ENCODE measurements around the gene CTDNEP1.

Gene CTDNEP1

DNA sequence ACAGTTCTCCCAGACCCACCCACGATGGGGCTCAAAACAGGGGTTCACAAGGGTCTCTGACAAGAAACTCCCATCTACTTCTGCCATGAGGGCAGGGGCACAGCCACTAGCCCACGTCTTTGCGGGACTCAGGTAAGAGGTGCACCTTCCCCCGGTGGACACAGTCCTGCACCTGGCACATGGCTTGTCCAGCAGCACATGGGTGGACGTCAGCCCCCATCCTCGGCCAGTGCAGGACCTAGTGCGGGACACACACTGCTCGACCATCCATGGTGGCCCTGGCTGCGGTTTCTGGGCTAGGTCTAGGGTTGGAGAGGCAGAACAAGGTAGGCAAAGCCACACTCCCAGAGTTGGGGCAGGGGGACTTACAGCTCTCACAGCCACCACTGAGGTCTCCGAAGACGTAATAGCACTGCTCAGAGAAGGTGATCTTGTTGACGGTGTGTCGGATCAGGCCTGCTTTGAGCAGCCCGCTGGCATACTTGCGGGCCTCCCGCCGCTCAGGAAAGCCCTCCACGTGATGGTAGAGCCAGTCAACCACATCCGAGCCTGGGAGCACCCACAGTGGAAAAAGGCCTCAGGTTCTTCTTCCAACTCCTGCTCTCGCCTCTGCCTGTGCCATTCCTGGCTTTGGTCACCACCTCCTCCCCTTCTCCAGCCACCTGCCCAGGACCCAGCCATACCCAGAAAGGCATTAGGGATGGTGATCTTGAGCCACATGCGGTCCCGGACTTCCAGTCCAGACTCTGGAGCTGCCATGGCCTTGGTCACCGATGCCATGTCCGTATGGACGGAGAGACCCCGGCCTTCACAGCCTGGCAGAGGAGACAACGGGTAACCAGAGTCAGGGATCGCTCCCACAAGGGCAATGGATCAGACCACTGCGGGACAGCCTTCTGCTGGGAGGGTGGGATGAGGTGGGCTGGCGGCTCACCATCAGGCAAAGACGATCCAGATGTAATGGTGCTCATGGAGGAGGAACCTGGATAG is 24.5 kb downstream of the CTDNEP1 start:
- no peak for DNase-seq

DNA sequence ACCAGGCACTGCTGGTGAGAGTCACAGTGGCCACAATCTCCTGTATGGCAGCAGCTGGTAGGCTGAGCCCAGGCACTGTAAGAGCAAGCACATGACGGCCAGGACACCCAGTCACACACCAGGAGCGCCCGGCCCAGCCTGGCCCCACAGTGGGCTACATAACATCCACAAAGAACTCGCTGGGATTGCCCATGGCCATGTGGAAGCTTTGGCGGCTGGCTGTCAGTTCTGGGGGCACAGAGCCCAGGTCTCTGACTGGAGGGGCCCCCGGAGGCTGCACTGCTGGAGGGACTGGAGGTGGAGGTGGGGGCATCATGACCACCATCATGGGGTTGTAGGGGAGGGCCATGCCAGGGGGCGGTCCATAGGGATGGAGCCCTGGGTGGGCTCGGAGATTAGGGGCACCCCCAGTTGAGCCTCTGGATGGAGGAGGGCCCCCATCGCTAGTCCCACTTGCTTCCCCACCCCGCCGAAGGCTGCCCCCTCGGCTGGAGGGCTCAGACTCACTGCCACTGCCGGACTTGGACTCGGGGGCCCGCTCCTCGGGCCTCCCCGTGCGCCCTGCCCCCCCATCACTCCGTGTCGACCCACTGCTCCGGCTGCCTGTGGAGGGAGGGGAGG is 25.7 kb downstream of the CTDNEP1 start:
- no peak for DNase-seq

DNA sequence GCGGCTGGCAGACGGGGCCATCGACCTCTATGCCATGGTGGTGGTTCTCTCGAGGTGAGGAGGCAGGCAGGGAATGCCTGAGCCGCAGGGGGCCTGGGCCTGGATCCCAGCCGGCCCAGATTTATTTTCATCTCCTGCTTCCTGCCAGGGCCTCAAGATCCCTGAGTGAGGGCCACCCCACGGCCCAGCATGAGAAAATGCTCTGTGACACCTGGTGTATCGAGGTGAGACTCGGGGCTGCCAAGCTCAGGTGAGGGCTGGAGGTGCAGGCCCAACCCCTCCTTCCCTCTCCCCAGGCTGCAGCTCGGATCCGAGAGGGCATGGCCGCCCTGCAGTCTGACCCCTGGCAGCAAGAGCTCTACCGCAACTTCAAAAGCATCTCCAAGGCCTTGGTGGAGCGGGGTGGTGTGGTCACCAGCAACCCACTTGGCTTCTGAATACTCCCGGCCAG is 26.8 kb downstream of the CTDNEP1 start:
- DNase-seq = no peak

DNA sequence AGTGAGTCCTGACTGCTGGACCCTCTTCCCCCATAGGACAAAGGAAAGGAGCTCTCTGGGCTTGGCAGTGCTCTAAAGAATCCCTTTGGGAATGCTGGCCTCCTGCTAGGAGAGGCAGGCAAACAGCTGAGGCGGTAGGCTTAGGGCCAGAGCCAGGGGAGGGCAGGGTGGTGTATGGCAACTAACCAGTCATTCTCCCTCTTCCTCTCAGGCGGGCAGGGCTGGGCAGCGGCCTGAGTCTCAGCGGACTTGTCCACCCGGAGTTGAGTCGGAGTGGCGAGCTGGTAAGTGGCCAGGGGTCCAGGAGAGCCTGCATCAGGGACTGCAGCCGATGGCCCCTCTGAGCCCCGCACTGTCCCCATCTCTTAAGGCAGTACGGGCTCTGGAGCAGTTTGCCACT is 27.4 kb downstream of the CTDNEP1 start:
- no peak for DNase-seq

DNA sequence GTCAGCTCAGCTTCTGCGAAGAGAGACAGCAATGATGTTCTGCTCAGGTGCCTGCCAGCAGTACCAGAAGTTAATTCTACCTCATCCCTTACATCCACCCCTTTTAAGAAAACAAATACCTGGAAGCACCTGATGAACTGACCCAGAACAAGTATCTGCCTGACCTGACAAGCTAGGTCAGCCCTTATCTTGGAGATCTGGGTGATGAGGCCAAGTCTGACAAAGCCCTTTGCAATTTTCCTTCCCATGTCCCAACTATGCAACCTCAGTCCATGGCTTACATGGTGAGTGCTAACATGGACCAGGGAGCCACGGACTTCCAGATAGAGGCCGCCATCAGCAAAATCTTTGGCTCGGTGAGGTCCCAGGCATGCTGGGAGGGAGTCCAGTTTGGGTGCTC is 28.2 kb downstream of the CTDNEP1 start:
- DNase-seq = no peak

DNA sequence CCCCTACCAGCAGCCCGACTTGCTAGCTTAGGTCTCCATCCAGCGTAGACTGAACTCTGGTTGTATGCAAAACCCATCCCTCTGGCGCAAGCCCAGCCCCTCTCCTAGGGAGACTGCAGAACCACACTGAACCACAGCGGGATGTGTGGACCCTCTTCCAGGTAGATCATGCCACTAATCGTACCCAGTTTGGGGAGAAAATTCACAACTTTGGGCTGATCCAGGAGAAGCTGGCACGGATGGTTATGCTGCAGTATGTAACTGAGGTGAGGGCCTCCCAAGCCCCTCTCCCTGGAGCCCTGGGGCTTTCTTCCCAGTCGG is 28.6 kb downstream of the CTDNEP1 start:
- no peak for DNase-seq

DNA sequence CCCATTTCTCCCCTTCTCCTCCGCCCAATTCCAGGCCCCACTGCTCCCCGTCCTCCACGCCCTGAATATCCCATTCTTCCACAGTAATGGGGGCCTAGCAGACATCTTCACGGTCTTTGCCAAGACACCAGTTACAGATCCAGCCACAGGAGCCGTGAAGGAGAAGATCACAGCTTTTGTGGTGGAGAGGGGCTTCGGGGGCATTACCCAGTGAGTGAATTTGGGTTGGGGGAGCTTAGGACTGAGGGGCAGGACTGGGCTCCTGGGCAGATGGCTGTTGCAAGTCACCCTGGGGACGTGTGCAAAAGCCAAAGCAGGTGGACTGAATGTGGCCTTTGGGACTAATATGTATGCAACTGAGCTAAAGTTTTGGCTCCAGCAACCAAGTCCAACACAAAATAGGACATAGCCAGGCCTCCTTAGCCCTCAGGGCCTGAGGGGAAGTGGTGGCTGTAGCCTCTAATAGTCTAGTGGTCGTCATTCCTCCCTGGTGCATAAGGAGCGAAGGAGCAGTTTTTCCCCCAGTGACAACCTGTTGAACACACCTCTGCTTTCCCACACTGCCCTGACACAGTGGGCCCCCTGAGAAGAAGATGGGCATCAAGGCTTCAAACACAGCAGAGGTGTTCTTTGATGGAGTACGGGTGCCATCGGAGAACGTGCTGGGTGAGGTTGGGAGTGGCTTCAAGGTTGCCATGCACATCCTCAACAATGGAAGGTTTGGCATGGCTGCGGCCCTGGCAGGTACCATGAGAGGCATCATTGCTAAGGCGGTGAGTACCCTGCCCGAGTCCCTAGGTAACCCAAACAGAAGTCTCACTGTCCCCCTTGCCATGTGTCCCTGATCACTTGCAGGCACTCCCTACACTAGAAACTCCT is 29.2 kb downstream of the CTDNEP1 start:
- no peak for DNase-seq

DNA sequence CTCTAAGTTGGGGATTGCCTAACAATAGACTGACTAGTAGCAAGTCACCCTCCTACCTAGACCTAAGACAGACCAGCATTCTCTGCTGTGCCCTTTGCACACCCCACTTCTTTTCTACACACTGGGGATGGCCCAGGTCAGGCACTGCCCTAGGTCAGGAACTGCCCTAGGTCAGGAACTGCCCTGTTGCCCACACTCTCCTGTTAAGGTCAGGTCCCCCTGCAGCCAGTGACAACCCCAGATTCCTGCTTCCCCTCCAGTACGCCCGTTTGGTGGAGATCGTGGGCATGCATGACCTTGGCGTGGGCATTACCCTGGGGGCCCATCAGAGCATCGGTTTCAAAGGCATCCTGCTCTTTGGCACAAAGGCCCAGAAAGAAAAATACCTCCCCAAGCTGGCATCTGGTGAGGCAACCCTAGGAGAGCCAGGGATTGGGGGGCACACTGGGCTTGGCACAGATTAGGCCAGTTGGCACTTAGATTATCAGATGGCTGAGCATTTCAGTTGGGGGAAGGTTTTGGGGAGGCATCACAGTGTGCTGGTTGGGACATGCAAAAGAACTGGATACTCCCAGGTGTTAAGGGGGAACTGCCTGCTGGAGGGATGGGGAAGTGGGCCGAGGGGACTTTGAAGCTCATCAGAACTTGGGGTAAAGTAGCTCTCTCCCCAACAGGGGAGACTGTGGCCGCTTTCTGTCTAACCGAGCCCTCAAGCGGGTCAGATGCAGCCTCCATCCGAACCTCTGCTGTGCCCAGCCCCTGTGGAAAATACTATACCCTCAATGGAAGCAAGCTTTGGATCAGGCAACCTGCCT is 30.0 kb downstream of the CTDNEP1 start:
- no peak for DNase-seq

DNA sequence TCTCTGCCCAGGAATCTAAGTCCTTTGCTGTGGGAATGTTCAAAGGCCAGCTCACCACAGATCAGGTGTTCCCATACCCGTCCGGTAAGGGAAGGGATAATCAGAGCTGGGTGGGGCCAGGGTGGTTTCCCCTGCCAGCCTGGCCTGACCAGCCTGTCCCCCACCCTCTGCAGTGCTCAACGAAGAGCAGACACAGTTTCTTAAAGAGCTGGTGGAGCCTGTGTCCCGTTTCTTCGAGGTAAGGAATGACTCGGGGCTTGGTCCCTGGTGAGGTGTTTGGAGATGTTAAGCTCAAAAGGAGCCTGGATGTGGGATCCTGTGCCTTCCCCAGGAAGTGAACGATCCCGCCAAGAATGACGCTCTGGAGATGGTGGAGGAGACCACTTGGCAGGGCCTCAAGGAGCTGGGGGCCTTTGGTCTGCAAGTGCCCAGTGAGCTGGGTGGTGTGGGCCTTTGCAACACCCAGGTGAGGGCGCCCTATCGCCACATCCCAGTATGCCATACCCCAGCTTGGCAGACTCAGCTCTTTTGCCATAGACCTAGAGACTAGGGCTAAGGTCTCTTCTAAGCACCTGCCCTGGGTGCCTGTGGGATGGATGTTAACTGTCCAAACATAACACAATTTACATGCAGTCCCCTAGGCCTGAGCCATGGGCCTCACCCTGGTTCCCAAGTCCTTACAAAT is 30.8 kb downstream of the CTDNEP1 start:
- DNase-seq = no peak

DNA sequence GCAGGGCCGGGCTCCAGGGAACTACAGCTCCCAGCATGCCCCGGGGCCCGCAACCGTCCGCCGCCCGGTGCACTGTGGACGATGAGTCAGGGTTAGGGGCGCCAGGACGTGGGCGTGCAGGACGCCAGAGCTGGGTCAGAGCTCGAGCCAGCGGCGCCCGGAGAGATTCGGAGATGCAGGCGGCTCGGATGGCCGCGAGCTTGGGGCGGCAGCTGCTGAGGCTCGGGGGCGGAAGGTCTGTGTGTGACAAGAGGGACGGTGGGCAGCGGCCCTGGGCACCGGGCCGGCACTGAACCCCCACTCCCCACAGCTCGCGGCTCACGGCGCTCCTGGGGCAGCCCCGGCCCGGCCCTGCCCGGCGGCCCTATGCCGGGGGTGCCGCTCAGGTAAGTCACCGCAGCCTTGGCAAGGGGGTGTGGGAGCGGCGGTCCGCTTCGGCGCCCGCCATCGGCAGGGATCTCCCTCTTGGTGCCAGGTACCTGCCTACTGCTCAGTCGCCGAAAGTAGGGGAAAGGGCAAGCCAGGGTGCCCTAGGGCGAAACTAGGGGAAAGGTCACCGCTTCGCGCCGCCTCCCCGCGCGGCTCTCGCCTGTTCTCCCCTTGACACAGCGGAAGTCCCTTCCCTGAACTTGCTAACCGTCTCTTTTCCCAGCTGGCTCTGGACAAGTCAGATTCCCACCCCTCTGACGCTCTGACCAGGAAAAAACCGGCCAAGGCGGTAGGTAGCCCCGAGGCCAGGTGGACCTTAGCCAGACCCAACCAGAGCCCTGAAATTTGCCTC is 31.5 kb downstream of the CTDNEP1 start, which contains the start of the genes ACADVL and DLG4:
ACADVL (plus strand) TSS at position 127 of the 781 bp plus-strand sequence; CDS start at position 174, 47 bp downstream.
DLG4 (minus strand) TSS at position 25 of the 781 bp plus-strand sequence.
- peak; percentile 92 for DNase-seq

DNA sequence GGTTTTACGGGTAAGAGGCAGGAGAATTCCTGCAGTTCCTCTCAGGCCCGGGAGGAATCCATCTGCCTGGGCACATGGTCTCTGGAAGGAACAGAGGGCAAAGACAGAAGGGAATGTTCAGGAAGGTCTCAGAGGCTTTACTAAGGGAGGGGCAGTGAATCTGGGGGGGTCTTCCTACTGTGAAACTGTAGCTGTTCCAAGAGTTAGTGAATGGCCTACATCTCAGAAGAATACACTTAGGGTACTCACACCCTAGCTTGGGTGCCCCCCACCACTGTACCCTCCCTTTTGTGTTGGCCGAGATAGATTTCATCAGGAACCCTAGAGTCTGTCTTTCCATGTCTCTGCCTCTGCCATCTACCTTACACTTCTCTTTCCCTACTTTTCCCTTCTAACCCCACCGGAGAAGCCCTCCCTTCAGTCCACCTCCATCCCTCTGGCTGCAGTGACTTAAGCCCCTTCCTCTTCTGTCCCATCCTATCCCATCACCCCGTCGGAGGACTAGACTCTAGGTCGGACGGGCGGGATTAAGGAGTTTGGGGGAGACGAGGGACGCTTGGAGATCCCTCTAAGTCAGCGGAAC is 32.2 kb downstream of the CTDNEP1 start:
- no peak for DNase-seq

DNA sequence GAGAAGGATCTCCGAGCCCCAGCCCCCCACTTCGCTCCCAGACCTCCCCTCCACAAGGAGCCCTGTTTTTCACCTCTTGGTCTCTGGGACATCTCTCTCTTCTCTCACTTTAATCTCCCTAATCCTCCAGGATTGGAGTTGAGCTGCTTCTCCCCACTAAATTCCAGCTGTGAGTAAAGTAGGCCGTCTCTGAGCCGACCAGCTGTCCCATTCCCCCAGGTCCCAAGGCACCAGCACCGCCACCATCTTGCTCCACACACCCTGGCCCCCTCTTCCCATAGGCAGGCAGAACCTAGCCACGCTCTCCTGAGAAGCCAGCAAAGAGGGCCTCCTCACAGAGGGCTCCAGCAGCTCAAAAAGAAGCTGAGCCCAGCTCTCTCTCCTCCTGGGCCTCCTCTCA is 32.8 kb downstream of the CTDNEP1 start:
- DNase-seq = no peak

DNA sequence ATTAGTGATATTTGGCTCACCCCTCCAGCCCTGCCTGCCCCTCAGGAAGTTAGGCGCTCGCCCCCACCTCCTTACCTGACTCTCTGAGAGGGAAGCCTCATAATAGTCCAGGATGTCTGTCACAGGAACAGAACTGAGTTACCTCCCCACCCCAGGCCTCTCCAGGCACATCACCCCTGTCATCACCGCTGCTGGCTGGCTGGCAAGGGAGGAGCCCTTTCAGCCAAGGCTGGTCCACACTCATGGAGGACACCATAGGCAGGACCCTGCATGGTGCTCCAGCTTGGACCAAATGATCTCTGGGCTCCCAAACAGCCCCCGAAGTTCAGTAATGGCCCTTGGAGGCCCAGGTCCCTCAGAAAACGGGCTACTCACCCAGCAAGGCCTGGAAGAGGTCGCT is 33.4 kb downstream of the CTDNEP1 start:
- no peak for DNase-seq

DNA sequence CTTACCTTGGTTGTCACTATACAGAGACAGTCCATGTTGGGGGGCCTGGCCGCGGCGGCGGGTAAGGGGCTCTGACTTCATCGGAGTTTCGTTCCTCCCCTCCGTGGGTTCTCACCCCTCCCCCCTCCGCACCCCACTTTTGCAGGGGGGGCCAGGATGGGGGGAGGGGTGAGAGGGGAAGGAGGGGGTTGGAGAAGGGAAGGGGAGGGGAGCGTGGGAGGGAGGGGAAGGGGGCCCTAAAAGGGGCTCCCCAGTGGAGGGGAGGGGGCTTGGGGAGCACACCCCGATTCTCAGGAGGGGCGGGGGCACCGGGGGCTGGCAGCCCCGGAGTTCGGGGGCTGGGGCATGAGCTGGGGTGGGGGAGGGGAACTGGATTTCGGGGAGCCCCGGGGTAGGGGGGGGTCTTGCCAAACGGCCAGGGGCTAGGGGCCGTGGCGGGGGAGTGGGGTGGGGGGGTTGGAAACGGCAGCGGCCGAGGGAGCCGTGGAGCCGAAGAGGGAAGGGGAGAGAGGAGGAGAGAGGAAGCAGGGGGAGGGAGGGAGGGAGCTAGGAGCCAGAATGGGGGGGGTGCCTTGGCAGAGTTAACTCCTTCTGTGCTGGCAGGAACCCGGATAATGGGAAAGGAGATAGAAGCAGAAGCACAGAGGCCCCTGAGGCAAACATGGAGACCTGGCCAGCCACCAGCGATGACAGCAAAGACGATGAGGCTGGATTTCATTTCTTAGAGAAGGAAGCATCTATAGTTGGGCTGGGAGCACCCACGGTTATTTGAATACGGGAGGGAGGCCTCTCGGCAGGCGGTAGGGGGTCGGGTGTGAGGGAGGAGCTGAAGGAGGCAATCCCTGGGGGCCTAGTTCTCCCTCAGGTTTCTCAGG is 34.2 kb downstream of the CTDNEP1 start:
- DNase-seq = peak; percentile 70

DNA sequence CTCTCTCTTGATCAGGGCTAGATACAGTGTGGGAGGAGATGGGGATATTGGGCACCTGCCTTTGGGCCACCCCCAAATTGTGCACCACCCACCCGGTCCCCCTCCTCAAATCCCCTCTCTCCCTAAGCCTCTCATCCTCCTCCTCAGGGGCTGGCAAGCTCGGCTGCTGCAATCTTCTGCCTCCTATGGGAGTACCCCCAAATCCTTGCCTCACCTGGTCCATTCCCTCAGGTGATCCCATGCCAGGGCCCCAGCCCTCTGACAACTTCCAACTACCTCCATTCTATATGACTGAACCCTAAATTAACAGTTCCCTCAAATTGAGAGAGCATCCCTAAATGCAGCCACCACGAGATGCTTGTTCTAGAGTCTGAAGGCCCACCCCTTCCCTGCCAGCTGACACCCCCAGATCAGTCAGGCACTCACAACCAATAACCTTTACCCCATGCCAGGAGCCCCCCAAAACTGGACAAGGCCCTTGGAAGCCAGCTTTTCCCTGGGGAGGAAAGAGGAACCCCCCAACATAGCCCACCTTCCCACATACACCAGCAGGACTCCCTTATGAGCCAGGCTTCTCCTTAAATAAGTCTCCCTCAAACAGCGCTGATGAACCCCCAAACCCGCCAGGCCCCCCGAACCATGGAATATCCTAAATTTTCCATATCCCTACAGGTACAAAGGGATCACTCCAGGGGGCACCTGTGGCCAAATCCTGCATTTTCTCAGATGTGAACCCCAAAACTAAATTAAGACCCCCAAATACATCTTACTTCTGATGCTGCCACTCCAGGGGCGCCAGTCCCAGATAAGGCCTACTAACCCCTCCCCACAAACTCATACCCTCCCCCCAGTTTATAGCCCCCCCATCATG is 35.1 kb downstream of the CTDNEP1 start:
- no peak for DNase-seq

DNA sequence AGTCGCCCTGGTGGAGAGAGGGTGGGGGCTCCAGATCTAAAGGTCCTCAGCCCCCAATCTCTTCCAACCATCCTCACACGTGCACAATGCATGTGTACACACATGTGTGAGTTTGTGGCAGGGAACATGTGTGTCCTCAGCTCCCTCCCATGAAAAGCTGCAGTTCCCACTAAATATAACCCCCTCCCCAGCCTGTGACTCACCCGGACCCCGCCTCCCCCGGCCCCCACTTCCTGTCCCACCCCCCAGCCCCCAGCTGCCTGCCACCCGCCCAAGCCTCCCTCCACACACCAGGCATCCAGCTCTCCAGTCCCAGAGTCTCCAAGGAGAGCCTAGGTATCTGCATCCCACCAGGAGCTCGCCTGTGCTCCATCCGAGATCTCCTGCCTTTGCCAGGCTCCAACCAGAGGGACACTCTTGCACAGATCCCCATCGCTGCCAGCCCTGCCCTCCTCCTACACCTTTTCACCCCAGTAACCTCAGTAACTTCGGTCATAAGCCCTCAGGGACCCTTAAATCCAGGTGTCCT is 35.8 kb downstream of the CTDNEP1 start:
- no peak for DNase-seq

DNA sequence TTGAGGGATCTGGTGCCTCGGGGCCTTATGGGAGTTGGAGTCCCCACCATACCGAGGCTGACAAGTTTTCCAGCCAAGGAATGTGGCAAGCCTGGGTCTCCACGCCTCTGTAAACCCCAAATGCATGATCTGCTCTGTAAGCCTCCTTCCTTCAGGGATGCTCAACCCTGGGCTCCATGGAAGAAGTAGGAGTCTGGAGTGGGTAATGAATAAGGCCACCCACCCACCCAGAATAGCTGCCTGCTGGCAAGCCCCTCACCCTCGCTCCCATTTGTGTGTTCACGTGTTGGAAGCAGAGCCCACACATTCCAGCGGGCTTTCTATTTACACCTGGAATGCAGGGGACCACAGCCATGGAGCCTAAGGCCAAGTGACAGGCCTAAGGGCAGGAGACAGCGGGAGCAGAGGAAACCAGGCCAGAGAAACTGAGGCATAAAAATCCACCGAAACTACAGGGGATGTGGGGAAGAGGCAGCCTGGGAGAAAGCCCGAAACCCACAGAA is 36.3 kb downstream of the CTDNEP1 start:
- no peak for DNase-seq

Measured in retina (tissue), 1 donor.